Osteoblast (primary cell): ENCODE results near the gene PLLP. TPM values are rescaled to one million over a fixed set of nuclear protein-coding genes. Genes with fewer than 3 reads are reported as not detected.

Experiments used
- DNase-seq: peaks from one replicate; pipeline ENCODE4 v3.0.0; 2011; ENCODE audit warnings: low spot score, mixed read lengths; ENCODE audit not compliant: insufficient read length; ENCODE audit errors: missing footprints
- H2AFZ ChIP-seq: 2 replicates; pipeline ENCODE4 v1.6.0; 2011; ENCODE audit warnings: mild to moderate bottlenecking, low read length
- H3K27ac ChIP-seq: 2 replicates; pipeline ENCODE4 v1.5.1; 2011; ENCODE audit warnings: mild to moderate bottlenecking, low read depth, low read length, moderate library complexity
- H3K27me3 ChIP-seq: 2 replicates; pipeline ENCODE4 v1.6.0; 2012; ENCODE audit warnings: mild to moderate bottlenecking, control low read depth, inconsistent platforms, low read length, moderate library complexity; ENCODE audit not compliant: insufficient read depth
- H3K36me3 ChIP-seq: 2 replicates; pipeline ENCODE4 v1.5.1; 2011; ENCODE audit warnings: mild to moderate bottlenecking, low read length, control low read depth, moderate library complexity; ENCODE audit not compliant: insufficient read depth
- H3K4me1 ChIP-seq: 2 replicates; pipeline ENCODE4 v1.5.1; 2011; ENCODE audit warnings: mild to moderate bottlenecking, low read length, control low read depth, moderate library complexity; ENCODE audit not compliant: insufficient read depth
- H3K4me2 ChIP-seq: 2 replicates; pipeline ENCODE4 v1.6.0; 2011; ENCODE audit warnings: mild to moderate bottlenecking, low read length; ENCODE audit not compliant: insufficient read depth
- H3K4me3 ChIP-seq: fragments of 200-600 bp; sonication (generic); 3 replicates; pipeline ENCODE4 v1.5.1; 2012; ENCODE audit warnings: mild to moderate bottlenecking, low read length, inconsistent platforms; ENCODE audit not compliant: insufficient read depth
- H3K79me2 ChIP-seq: 2 replicates; pipeline ENCODE4 v1.6.0; 2012; ENCODE audit warnings: mild to moderate bottlenecking, low read length, control low read depth, inconsistent platforms; ENCODE audit not compliant: insufficient read depth
- H3K9me3 ChIP-seq: 2 replicates; pipeline ENCODE4 v1.5.1; 2011; ENCODE audit warnings: low read depth, low read length, control low read depth
- H4K20me1 ChIP-seq: 2 replicates; pipeline ENCODE4 v1.6.0; 2012; ENCODE audit warnings: mild to moderate bottlenecking, low read length, control low read depth; ENCODE audit not compliant: insufficient read depth
- total RNA-seq: library from RNA; depleted of rRNA; stranded (reverse); fragments of >200 nt; gene quantifications from 2 replicates; pipeline ENCODE4 v1.2.3, GENCODE V29; 2012
- TF ChIP-seq, protein P1 (sequence below): IDR thresholded peaks from 2 replicates; pipeline ENCODE4 v1.5.1; 2011; ENCODE audit warnings: mild to moderate bottlenecking, low read depth, low read length, moderate library complexity; ENCODE audit errors: extremely low read depth

PLLP gene
- total RNA-seq, 1 donor: under 0.01 TPM

DNA sequence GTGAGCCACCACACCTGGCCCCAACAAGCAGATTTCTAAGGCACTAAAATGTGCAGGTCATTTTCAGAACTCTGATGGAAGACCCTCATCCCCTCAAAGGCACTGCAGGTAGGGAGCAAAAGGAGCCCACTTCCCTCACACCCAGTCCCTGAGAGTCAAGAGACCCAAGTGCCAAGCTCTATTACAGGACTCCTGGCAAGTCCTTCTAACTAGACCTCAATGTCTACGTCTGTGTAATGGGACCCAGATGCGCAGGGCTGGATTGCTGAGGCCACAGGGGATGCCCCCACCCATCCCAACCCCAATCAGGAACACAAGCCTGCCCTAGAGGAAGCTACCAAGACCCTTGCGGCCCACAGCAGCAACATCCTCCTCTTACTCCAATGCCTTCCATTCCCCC, 2.7 kb downstream of the PLLP start:
- peak; percentile 70 for DNase-seq
- Histone ChIP-seq H3K9me3 (no peaks in the 10 kb centered on the region), H3K27me3 (peaks cover 44% of the 10 kb centered on the region), H3K4me3 (no peak overlapping the region), H3K36me3 (no peaks in the 10 kb centered on the region), H3K79me2 (no peaks in the 10 kb centered on the region), H3K4me1 (peaks cover 2% of the 10 kb centered on the region), H3K27ac (no peak overlapping the region), H2AFZ (no peak overlapping the region), H3K4me2 (no peak overlapping the region), H4K20me1 (no peaks in the 10 kb centered on the region)
- TF ChIP-seq, protein P1, sequence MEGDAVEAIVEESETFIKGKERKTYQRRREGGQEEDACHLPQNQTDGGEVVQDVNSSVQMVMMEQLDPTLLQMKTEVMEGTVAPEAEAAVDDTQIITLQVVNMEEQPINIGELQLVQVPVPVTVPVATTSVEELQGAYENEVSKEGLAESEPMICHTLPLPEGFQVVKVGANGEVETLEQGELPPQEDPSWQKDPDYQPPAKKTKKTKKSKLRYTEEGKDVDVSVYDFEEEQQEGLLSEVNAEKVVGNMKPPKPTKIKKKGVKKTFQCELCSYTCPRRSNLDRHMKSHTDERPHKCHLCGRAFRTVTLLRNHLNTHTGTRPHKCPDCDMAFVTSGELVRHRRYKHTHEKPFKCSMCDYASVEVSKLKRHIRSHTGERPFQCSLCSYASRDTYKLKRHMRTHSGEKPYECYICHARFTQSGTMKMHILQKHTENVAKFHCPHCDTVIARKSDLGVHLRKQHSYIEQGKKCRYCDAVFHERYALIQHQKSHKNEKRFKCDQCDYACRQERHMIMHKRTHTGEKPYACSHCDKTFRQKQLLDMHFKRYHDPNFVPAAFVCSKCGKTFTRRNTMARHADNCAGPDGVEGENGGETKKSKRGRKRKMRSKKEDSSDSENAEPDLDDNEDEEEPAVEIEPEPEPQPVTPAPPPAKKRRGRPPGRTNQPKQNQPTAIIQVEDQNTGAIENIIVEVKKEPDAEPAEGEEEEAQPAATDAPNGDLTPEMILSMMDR: no peak

DNA sequence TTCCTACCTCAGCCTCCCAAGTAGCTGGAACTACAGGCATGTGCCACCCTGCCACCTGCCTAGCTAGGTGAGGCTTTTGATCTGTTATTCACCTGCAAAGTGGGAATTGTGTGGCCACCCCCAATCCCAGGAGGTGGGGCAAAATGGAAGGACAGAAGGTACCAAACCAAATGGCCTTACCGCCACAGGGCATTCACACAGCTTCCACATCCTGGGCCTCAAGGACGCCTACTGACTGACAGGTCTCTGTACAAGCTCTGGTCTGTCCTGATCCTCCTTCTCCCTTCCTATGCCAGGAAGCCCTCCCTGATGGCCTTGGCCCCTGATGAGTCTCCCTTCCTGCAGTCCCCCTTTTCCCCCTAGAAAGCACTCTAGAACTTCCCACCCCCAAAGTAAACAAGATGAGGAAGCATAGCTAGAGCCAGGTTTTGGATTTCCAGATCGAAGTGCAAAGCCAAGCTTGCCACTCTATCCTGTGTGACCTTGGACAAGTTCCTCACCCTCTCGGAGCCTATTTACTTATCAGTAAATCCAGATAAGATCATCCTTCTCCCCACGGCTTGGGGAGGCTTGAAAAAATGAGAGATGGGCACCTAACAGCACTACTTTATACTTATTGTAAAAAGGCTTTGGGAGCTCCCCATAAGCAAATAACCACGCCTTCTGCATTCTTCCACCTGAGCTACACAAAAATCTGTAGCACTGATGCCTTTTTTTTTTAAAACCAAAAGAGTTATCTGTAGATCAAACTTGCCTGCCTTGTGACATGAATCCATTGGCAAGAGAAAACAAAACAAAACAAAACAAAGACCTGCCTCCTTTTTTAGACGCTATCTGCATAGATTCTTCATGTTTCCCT, 4.5 kb downstream of the PLLP start:
- Histone ChIP-seq H3K4me1 (peaks cover 2% of the 10 kb centered on the region), H3K27ac (no peak overlapping the region), H4K20me1 (no peaks in the 10 kb centered on the region), H3K36me3 (no peaks in the 10 kb centered on the region), H3K9me3 (no peaks in the 10 kb centered on the region), H3K4me3 (no peak overlapping the region), H3K27me3 (peaks cover 38% of the 10 kb centered on the region), H2AFZ (no peak overlapping the region), H3K4me2 (no peak overlapping the region), H3K79me2 (no peaks in the 10 kb centered on the region)
- TF ChIP-seq, protein P1: no peak
- peak; percentile 35 for DNase-seq

DNA sequence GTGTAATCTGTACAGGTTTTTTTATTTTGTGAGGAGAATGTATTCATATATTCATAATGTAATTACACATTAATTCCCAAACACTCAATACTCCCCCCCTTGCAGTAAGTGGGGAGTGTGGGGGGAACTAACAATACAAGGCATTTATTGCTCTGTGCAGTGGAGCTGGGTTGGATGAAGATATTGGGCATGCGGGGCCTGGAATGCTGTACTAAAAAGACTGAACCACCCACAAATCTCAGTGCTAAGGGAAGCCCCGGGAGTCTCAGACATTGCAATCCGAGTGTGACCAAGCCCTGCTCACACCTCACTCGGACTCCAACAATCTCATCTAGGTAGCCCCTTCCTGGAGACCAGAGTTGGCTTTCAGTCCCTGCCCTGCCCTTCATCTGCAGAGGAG, 6.0 kb downstream of the PLLP start:
- Histone ChIP-seq H3K9me3 (no peaks in the 10 kb centered on the region), H3K27ac (no peak overlapping the region), H3K4me2 (no peak overlapping the region), H3K79me2 (no peaks in the 10 kb centered on the region), H3K4me3 (no peak overlapping the region), H3K36me3 (no peaks in the 10 kb centered on the region), H4K20me1 (no peaks in the 10 kb centered on the region), H3K27me3 (peaks cover 23% of the 10 kb centered on the region), H3K4me1 (no peaks in the 10 kb centered on the region), H2AFZ (no peak overlapping the region)
- TF ChIP-seq, protein P1: no peak
- DNase-seq: peak; percentile 25

DNA sequence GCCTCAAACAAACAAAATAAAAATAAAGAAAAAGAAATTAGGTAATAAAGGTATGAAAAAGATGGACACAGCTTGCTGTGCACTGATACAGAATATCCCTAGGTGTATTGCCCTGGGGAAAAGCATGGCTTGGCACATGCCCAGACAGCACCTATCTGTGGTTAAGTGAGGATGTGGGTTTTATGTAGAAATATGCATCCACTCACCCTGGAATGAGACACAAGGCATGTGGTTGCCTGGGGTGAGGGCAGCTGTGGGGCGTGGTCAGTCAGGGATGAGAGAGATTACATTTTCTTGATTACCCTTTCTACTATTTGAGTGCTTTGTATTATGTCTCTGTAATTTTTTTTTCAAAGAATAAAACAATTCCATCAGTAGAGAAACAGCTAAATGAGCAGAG, 6.9 kb downstream of the PLLP start:
- Histone ChIP-seq H3K36me3 (no peaks in the 10 kb centered on the region), H3K4me2 (no peak overlapping the region), H4K20me1 (no peaks in the 10 kb centered on the region), H3K27ac (no peak overlapping the region), H3K4me3 (no peak overlapping the region), H3K27me3 (peaks cover 14% of the 10 kb centered on the region), H3K79me2 (no peaks in the 10 kb centered on the region), H3K9me3 (no peaks in the 10 kb centered on the region), H2AFZ (no peak overlapping the region), H3K4me1 (no peaks in the 10 kb centered on the region)
- DNase-seq: peak; percentile 89
- TF ChIP-seq, protein P1: no peak
